Measurements from ENCODE around the gene VEGFB.

- TF ChIP-seq YY1 (IDR thresholded peaks at IDR 0.05; ENCODE audit: insufficient read depth, insufficient read length) (no peak), SUZ12 (IDR thresholded peaks at IDR 0.05; ENCODE audit: extremely low read depth, insufficient read depth, insufficient read length) (no peak)
Observed at GRCh38 chr11:64202992-64203391, 31.4 kb upstream of the VEGFB start.

Measured in NT2/D1 (cell line).